ENCODE results near the gene IDH3B.

DNA sequence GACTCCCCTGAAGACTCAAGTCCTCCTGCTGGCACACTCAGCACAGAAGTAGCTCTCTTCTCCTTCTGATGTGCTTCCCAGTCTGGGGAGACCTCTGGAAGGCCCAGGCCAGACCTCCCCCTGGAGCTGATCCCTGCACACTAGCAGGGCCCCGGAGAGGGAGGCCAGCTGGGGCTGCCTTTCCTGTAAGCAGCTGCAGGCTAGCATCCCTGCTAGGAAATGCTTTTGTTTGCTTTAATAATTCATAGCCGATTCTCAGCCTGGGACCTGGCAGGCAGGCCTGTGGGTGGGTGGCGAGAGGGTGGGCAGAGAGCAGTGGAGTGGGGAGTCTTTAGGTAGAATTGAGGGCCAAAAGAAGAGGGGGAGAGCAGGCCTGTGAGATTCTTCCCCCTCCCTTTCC is 33.8 kb upstream of the IDH3B start:
- TF ChIP-seq, protein P1, sequence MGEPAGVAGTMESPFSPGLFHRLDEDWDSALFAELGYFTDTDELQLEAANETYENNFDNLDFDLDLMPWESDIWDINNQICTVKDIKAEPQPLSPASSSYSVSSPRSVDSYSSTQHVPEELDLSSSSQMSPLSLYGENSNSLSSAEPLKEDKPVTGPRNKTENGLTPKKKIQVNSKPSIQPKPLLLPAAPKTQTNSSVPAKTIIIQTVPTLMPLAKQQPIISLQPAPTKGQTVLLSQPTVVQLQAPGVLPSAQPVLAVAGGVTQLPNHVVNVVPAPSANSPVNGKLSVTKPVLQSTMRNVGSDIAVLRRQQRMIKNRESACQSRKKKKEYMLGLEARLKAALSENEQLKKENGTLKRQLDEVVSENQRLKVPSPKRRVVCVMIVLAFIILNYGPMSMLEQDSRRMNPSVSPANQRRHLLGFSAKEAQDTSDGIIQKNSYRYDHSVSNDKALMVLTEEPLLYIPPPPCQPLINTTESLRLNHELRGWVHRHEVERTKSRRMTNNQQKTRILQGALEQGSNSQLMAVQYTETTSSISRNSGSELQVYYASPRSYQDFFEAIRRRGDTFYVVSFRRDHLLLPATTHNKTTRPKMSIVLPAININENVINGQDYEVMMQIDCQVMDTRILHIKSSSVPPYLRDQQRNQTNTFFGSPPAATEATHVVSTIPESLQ (CRISPR knock-in tag; IDR thresholded peaks at IDR 0.05): no peak
- TF ChIP-seq, protein P2, sequence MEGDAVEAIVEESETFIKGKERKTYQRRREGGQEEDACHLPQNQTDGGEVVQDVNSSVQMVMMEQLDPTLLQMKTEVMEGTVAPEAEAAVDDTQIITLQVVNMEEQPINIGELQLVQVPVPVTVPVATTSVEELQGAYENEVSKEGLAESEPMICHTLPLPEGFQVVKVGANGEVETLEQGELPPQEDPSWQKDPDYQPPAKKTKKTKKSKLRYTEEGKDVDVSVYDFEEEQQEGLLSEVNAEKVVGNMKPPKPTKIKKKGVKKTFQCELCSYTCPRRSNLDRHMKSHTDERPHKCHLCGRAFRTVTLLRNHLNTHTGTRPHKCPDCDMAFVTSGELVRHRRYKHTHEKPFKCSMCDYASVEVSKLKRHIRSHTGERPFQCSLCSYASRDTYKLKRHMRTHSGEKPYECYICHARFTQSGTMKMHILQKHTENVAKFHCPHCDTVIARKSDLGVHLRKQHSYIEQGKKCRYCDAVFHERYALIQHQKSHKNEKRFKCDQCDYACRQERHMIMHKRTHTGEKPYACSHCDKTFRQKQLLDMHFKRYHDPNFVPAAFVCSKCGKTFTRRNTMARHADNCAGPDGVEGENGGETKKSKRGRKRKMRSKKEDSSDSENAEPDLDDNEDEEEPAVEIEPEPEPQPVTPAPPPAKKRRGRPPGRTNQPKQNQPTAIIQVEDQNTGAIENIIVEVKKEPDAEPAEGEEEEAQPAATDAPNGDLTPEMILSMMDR (IDR thresholded peaks at IDR 0.05 in 2 of 3, conservative IDR thresholded peaks at IDR 0.05 in 1 of 3; ENCODE audit: insufficient read depth in 2 of 3, low read depth in 1 of 3, low read length in 3 of 3): no peak

Measured in K562 (cell line).